ENCODE measurements around the gene NTPCR.
A peak's percentile ranks its signal among the peaks of the same experiment; 100 is the strongest.

The NTPCR gene

GRCh38 chr1:233010146-233010545 is 59.7 kb downstream of the NTPCR start:
- DNase-seq (ENCODE audit: low read depth in 2 of 2), result no peak

GRCh38 chr1:233012021-233012420 is 61.6 kb downstream of the NTPCR start:
- DNase-seq (ENCODE audit: low read depth in 2 of 2), result no peak

- no peak for DNase-seq (ENCODE audit: low read depth in 2 of 2)
Measured at GRCh38 chr1:233015965-233016364, 65.6 kb downstream of the NTPCR start.

- DNase-seq (ENCODE audit: low read depth in 2 of 2), result no peak
Measured at GRCh38 chr1:233016798-233017197, 66.4 kb downstream of the NTPCR start.

- DNase-seq (ENCODE audit: low read depth in 2 of 2), result no peak
Measured at GRCh38 chr1:233019083-233019482, 68.7 kb downstream of the NTPCR start.

GRCh38 chr1:233019778-233020325 is 69.4 kb downstream of the NTPCR start:
- DNase-seq (ENCODE audit: low read depth in 2 of 2), result no peak

GRCh38 chr1:233020426-233020825 is 70.0 kb downstream of the NTPCR start:
- DNase-seq (ENCODE audit: low read depth in 2 of 2), result no peak

GRCh38 chr1:233022246-233022645 is 71.8 kb downstream of the NTPCR start:
- no peak for DNase-seq (ENCODE audit: low read depth in 2 of 2)

GRCh38 chr1:233024199-233024598 is 73.8 kb downstream of the NTPCR start:
- DNase-seq (ENCODE audit: low read depth in 2 of 2), result no peak

- peak in 1 of 2 donors; percentile 2 for DNase-seq (ENCODE audit: low read depth in 2 of 2)
Measured at GRCh38 chr1:233025157-233025556, 74.7 kb downstream of the NTPCR start.

GRCh38 chr1:233025567-233025966 is 75.2 kb downstream of the NTPCR start:
- DNase-seq (ENCODE audit: low read depth in 2 of 2), result no peak

- no peak for DNase-seq (ENCODE audit: low read depth in 2 of 2)
Measured at GRCh38 chr1:233027046-233027445, 76.6 kb downstream of the NTPCR start.

- DNase-seq (ENCODE audit: low read depth in 2 of 2), result no peak
Measured at GRCh38 chr1:233031521-233031920, 81.1 kb downstream of the NTPCR start.

- DNase-seq (ENCODE audit: low read depth in 2 of 2), result no peak
Measured at GRCh38 chr1:233032916-233033315, 82.5 kb downstream of the NTPCR start.

- no peak for DNase-seq (ENCODE audit: low read depth in 2 of 2)
Measured at GRCh38 chr1:233033361-233033760, 83.0 kb downstream of the NTPCR start.

Measured in stimulated activated CD4-positive, alpha-beta T cell treated with anti-CD3 and anti-CD28 coated beads, Interleukin-4, amount 100 ng/mL, for 48 hours (primary cell).